ENCODE data around the gene LRRTM1.

Gene LRRTM1, protein sequence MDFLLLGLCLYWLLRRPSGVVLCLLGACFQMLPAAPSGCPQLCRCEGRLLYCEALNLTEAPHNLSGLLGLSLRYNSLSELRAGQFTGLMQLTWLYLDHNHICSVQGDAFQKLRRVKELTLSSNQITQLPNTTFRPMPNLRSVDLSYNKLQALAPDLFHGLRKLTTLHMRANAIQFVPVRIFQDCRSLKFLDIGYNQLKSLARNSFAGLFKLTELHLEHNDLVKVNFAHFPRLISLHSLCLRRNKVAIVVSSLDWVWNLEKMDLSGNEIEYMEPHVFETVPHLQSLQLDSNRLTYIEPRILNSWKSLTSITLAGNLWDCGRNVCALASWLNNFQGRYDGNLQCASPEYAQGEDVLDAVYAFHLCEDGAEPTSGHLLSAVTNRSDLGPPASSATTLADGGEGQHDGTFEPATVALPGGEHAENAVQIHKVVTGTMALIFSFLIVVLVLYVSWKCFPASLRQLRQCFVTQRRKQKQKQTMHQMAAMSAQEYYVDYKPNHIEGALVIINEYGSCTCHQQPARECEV

DNA sequence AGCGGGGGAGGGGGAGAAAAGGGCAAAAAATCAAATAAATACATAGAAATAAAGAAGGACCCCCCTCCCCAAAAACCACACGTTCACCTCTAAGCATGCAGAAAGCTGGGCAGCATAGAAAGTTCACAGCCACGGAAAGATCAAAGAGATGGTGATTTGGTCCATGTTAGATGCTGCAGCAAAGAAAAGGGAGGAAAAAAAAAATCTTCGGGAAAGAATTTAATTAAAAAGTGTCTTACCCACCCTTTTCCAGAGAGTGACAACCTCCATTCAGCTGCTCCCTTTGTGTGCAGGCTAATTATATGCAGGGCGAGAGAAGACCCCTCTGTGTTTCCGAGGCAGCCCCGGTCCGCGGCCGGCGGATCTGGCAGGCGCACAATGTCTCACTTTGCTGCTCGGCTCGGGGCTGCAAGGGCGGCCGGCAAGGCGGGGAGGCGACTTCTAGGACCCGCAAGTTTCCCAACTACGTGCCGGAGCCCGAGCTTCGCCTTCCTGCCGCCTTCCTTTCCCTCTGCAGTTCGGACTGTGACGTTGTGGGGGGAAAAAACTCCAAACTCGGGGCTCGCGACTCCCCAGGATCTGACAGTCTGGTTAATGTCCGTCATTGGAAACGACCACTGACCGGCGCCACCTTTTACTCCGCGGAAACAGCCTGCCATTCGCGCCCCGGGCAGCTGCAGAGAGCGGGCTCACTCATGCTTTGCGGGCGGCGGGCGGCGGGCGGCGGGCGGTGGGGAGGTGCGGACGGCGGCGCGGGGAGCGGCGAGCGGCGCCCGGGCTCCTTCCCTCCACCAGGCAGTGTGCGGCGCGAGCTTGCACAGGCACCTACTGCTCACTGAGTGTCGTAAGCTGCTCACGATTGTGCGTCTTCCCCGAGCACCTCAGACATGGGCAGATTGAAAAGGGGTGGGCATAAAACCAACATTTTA is at the start of gene LRRTM1:
Gene LRRTM1, minus strand, starts transcription at position 844 of the 929 bp plus-strand sequence. CDS start 933 bp downstream, outside the sequence.
- DNase-seq, result peak; percentile 65

DNA sequence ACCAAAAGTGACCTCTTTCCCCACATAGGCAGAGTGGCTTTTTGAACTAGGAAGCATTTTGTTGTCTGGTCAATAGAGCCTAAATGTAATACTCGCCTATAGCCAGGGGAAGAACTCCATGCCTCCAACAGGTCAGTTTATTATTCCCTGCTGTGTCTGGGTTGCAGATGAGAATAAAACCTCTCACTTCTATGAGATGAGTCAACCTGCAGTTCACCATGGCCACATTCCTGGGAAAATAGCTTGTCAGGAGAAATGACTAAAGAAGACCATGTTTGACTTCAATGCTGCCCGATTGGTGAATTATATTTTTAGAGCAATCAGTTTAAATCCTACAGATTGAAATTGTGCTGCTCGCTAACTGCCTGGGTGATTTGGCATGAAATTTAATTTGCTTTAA is 46.7 kb upstream of the LRRTM1 start:
- DNase-seq, result no peak

DNA sequence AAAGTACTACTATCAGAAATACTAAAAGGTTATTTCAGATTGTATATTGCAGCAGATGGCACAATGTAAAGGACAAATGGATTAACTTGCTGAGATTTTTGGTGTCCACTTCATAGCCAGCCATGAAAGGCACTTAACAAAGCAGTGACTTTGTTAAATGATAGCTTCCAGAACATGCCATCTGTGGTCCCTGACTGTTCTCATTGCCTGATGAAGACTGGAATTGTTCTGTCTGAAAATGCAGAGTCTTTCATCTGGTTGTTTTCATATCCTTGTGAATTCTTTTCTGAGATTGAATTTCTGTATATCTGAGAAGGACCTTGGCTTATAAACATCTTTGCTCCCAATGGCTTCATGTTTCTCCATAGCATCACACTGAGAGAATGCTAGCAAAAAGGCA is 44.4 kb upstream of the LRRTM1 start:
- no peak for DNase-seq

DNA sequence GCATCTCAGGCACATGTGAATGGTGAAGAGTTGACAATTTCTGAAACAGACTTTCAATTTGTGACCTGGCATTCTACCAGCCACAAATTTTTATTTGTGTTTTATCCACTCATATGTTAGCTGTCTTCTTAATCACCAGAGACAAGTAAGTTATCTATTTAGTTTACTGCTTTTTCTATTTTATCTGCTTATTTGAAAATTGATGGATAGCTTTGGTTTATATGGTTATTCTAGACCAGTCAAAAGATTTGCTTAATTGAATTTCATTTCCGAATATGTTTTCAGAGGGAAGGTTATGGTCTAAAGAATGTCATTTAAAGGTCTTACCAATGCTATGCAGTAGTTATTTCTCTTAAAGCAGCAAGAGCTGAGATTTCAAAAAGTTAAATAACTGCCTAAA is 43.5 kb upstream of the LRRTM1 start:
- DNase-seq, result no peak

DNA sequence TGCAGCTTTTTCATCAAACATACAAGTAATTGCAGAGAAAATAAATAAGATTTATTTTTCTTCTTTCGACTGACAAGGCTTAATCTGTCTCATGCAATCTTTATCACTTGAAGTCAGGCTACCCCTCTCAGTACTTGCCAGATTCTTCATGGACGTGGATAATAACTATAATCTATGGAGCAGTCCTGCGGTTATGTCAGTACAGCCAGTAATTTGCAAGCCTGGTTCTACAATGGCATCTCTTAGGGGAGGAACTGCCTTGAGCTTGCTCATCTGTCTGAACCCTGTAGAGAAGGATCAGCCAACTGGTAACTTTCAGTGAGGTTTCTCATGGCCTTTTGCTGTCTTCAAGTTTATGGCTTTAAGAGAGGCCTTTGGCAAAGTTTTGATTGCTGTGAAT is 35.5 kb upstream of the LRRTM1 start:
- no peak for DNase-seq

DNA sequence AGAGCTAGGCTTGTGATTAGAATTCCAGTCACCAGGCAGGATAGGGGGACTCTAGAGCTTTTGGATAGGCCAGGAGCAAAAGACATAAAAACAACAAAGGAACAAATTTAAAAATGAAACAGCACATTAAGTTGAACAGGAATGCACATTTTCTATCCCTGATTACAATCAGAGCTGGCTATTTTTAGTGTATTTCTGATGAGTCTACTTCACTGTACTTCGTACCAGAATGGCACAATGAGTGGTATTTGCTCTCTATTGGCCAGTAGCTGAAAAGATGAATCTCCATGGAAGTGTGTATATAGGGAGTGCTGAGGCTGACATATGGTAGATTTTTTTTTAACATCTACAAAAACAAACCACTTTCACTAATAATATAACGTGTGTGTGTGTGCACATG is 34.2 kb upstream of the LRRTM1 start:
- DNase-seq, result no peak

DNA sequence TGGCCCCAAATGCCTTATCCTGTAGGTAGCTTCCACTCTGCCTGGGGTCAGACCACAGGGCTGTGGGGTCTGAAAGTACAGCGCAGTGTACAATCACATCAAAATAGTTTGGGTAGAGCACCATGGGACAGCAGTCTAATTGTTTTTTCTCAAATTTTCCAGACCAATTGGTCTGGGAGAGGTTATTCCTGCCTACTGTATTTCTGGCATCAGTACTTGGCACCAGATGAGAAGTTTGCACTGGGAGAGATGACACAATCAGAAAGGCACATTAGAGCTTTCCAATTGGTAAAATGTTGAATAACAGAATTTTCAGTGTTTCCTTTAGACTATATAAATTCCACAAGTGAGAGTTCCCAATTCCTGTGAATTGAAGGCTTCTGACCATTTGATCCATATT is 30.9 kb upstream of the LRRTM1 start:
- no peak for DNase-seq

DNA sequence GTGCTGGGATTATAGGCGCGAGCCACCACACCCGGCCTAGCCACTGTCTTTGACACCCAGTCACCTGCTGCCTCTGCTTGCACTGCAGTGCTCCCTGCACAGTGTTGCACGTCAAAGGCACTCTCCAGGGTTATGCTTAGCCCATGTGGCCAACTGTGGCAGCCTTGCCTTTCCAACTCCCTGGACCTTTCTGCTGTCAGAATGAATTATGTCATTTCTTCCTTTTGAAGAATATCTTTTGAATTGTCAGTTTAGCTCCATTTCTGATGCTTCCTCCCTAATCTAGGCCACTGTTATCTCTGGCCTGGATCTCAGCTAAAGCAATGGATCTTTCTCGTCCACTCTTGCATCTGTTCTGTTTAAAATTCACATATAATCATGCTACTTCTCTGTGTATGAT is 29.3 kb upstream of the LRRTM1 start:
- peak; percentile 70 for DNase-seq

DNA sequence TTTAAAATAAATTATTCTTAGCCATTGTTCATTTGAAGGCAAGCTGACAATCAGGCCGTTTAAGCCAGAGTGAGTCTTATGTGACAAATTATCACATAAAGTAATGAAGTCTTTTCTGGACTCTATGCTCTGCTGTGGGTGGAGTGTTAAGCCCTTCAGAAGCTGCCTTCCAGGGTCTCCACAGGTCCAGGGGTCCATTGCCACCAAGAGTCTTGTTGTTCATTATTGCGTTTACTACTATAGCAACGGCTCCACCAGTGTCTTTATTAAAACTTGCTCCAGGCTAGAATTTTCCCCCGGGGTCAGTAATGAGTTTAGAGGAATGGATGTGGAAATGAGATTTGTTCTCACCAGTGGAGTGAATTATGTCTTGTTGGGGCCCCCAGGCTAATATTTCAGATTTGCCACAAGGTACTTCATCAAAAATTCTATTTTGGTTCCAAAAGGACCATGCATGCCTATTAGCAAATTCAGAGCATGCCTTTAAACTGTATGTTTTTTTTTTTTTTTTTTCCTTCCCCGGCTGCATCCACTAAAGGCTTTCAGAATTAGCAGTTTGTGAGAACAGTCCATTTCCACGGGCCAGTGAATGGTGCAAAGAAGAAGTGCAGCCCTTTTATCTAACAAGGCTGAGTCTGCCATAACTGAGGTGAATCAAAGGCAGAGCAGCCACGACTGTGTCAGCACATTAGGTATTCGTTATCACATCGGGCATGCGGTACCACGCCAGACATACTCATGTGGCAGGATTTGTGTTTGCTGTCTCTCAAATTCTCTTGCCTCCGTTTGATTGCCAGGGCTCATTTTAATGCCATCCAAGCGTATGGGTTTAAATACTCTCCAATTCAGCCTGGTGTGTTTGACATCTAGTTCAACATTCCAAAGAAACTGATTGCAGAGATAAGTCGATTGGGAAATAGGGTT is 26.2 kb upstream of the LRRTM1 start:
- peak; percentile 32 for DNase-seq

DNA sequence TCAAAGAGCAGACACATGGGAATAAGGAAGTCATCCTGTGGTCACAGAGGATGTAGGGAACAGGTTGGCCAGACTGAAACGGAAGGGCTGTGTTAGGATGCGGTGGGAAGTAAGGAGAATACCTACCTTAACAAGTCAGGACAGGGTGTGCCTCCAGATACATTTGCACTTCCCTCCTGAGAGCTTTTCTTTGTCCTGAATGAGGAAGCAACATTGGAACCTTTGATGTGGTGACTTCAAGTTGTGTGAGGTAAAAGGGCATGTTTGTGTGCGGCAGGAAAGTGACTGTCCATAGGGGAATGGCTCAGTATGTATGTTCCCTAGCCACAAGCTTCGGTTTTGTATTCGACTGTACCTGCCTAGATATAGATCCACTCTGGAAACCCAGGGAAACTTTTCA is 24.9 kb upstream of the LRRTM1 start:
- no peak for DNase-seq

DNA sequence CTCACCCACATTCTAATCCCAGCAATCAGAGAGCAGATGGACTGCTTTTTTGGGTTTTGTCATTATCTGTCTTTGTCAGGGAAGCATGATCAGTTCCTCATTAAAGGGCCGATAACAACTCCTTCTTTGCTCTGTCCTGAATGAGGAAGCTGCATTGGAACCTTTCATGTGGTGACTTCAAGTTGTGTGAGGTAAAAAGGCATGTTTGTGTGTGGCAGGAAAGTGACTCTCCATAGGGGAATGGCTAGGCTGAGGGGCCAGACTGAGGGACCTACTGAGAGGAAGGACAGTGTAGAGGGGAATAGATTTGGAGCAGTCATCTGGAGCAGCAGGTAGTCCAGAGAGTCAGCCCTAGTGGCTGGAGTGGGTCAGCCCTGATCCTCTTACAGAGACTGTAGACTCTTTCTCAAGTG is 23.6 kb upstream of the LRRTM1 start:
- no peak for DNase-seq

DNA sequence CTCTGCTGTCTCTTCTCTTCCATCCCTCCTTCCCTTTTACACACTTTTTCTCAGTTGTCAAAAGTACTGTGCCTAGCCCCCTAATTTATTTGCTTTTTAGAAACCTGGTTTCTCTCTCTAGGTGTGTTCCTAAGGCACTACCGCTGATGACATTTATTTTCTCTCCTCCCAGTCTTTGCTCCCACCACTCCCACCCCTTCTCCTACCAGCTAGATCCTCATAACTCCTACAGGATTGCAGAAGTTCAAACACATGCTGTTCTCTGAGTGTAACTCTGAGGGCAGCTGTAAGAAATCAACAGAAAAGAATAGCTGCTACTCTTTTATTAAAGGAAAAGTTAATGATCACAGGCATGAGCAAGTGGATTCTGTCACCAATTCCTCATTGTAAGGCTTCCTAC is 22.3 kb upstream of the LRRTM1 start:
- no peak for DNase-seq

DNA sequence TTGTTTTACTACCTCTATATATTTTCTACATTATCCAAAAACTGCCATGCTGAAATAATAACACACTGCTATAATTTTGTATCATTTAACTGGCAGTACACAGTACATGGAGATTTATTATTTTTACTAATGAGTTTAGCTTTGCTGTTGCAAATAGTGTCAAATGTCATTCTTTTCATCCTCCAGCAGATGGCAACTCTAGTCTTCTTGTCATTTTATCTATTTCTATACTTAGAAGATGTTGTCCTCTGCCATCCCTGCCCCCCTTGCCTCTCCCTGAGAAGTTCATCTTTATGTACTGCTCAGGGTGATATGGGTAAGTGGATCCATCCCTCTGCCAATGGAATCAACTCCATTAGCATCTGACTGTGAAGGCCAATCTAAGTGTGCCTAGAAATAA is 21.7 kb upstream of the LRRTM1 start:
- DNase-seq, result peak; percentile 54

DNA sequence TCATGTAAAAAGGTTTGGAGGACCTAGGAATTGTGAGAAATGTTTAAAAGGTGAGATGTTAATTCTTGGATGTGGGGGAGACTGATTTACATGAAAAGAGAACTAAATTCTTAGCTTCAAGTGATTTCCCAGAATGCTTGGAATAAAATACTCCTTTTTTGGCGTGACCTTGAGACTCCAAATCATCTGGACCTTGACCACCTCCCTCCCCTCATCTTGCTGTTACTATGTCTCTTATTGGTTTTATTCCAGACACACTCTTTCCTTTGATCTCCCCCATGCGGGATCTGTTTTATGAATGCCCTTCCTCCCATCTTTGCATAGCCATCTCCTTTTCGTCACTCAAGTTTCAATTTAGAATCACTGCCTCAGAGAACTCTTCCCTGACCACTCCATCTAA is 20.0 kb upstream of the LRRTM1 start:
- no peak for DNase-seq

DNA sequence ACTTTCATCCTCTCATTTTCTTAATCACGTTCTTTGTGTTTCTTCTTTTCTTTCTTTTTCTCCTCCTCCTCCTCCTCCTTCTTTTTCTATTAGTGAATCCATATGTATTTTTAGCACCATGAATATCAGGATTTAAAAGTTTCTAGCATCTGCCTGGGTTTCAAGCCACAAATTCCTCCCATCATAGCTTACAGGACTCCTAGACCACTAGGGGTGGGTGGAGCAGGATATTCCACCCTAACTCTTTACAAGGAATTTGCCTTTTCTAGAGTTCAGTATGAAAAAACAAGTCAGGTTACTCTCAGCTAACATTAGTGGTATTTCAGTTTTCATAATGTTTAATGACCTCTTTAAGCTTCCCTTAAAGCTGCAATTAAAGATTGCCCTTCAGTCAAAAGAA is 19.1 kb upstream of the LRRTM1 start:
- DNase-seq, result no peak

DNA sequence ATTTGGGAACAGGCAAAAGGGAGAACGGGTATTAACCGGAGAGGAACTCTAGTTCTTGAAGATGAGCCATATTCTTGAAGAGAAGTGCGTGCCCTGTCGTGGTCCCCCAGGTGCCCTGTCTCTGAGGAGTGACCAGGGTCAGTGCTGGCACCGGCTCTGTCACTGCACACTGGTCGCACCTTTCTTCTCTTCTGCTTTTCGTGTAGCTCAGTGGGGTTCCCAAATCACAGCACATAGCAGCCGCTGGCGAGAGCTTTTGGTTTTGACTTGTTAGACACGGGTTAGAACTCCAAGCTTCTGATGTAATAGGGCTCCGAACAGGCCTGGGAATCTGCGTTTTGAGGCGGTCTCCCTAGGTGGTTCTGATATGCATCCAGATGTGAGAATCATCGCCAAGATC is 18.4 kb upstream of the LRRTM1 start:
- no peak for DNase-seq

DNA sequence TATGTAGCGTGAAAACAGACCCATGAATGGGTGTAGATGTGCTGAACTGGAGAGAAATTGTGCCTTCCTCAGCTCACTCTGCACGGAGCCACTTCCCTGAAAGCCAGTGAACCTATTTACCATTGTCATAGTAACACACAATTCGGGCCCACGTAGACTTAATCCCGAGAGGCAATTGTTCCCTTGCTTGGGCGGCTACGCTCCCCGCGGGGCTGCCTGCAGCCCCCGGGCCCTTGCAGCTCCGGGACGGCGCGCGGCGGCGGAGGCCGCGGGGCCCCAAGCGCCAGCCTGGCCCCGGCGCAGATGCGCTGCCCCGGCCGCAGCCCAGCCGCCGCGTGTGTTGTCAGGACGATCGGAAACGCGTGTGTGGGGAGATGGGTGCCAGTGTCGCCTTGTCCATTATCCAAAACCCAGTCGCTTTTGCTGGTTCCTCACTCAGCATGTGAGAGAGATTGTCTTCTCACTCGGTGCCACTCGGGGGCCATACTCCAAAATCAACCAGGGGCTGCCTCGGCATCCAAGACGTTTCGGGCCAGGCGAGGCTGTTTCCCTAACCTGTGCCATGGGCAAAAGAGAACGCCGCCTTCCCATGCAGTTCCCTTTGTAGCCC is 17.9 kb upstream of the LRRTM1 start:
- DNase-seq, result peak; percentile 67

DNA sequence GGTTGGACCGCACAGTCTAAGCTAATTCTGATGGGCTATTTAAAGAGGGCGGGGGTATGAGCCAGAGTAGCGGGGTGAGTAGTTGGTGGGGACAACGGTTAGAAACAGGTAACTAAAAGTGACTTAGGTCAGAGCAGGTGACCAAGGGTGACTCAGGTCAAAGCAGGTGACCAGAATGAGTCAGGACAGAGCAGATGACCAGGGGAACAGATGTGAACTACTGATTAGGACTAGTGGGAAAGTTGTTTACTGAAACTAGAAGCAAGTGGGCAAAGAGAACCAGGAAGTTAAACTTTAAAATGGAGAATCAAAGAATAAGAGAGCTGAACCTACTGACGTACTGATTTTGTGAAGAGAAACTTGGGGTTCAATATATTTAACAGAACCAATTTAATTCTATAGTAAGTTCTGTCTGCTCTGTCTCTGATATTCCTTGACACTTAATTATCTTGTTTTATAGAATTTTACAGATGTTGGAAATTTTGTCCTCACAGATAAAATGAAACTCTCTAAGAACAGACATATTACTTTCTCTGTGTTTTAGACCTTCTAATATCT is 7.8 kb upstream of the LRRTM1 start:
- DNase-seq, result no peak

DNA sequence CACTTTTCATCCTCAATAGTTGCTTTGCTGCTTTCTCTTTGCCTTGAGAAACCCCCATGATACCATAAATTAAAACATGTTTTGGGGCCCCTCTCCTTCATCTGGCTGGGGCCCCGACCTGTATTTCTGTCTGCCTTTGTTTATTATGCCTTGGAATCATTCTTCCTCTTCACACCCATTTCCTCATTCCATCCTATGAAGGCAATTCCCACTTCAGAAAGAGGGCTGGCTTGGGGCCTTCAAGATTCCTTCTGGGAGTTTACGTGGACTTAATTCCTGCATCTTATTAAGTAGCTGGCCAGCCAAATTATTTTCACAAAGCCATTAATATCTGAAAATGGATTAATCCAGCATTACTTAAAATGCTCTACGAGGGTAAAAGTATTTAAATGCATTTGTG is 6.8 kb upstream of the LRRTM1 start:
- no peak for DNase-seq

DNA sequence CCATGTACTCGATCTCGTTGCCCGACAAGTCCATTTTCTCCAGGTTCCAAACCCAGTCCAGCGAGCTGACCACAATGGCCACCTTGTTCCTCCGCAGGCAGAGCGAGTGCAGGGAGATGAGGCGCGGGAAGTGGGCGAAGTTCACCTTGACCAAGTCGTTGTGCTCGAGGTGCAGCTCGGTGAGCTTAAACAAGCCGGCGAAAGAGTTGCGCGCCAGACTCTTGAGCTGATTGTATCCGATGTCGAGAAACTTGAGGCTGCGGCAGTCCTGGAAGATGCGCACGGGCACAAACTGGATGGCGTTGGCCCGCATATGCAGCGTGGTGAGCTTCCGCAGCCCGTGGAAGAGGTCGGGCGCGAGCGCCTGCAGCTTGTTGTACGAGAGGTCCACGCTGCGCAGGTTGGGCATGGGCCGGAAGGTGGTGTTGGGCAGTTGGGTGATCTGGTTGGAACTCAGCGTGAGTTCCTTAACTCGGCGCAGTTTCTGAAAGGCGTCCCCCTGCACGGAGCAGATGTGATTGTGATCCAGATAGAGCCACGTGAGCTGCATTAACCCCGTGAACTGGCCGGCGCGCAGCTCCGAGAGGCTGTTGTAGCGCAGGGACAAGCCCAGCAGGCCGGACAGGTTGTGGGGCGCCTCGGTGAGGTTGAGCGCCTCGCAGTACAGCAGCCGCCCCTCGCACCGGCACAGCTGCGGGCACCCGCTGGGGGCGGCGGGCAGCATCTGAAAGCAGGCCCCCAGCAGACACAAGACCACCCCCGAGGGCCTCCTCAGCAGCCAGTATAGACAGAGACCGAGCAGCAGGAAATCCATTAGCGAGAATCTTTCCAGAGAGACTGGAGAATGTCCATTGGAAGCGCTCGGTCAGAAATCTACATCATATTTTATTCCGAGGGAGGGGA is 1.3 kb downstream of the LRRTM1 start:
- DNase-seq, result peak; percentile 77
